Small intestine (tissue), 7 donors: ENCODE results near the gene ZMYND11. TPM values are rescaled to one million over a fixed set of nuclear protein-coding genes. Genes with fewer than 3 reads are reported as not detected.
"Not testable (repeated sequence)": the region's sequence is repeated elsewhere in the genome, so short reads cannot be mapped to it uniquely, and the experiment has no call there.

ENCODE experiments used
- DNase-seq, 2 donors: peaks; one replicate each; pipeline versions ENCODE4 v3.0.0 to v3.0.0-alpha.2; 2013
- FAIRE-seq: peaks from 2 replicates; lab custom pipeline; 2012; peaks lifted over from hg19 to GRCh38; lab: Jason Lieb, UNC
- H3K27ac ChIP-seq, 3 donors: one replicate each; pipeline ENCODE4 v1.5.1; 2013; ENCODE audit warnings: low read length in 2 of 3, mild to moderate bottlenecking in 2 of 3, control low read depth in 1 of 3, inconsistent platforms in 1 of 3, low read depth in 1 of 3, moderate library complexity in 1 of 3
- H3K27me3 ChIP-seq, 3 donors: one replicate each; pipeline ENCODE4 v1.6.1; 2013; ENCODE audit warnings: low read length in 3 of 3, inconsistent platforms in 1 of 3; ENCODE audit not compliant: control insufficient read depth in 3 of 3, insufficient read depth in 3 of 3
- H3K36me3 ChIP-seq, 3 donors: one replicate each; pipeline ENCODE4 v1.6.1; 2013; ENCODE audit warnings: low read length in 3 of 3, inconsistent platforms in 1 of 3, low read depth in 1 of 3, mild to moderate bottlenecking in 1 of 3, moderate library complexity in 1 of 3; ENCODE audit not compliant: control insufficient read depth in 3 of 3, insufficient read depth in 2 of 3
- H3K4me1 ChIP-seq, 3 donors: one replicate each; pipeline ENCODE4 v1.6.1; 2013; ENCODE audit warnings: low read length in 2 of 3, inconsistent platforms in 1 of 3, low read depth in 1 of 3, mild to moderate bottlenecking in 1 of 3, moderate library complexity in 1 of 3; ENCODE audit not compliant: control insufficient read depth in 3 of 3, insufficient read depth in 2 of 3
- H3K4me3 ChIP-seq, 3 donors: one replicate each; pipeline ENCODE4 v1.5.1; 2013; ENCODE audit warnings: low read length in 3 of 3, control low read depth in 1 of 3, inconsistent platforms in 1 of 3, low read depth in 1 of 3, mild to moderate bottlenecking in 1 of 3, moderate library complexity in 1 of 3
- H3K9me3 ChIP-seq, 2 donors: one replicate each; pipeline ENCODE4 v1.6.1; 2013; ENCODE audit warnings: low read depth in 1 of 2, low read length in 1 of 2; ENCODE audit not compliant: control insufficient read depth in 2 of 2, insufficient read depth in 1 of 2
- WGBS, 3 donors: extraction: QIAGEN DNeasy Blood & Tissue Kit; methylation state at CpG; one replicate each; pipeline ENCODE4 v1.1.7; 2013; 5-methylcytosine and 5-hydroxymethylcytosine counted together
- polyA plus RNA-seq, 4 donors: library from polyadenylated mRNA; stranded (reverse) in 3 of 4; unstranded in 1 of 4; fragments of 200-250 nt in 3 of 4; fragments of 120-200 nt in 1 of 4; gene quantifications; one replicate each; pipeline versions ENCODE4 v1.2.1 to v1.2.3, GENCODE V29; 2013
- donor health status: healthy with polysubstance abuse.
- donor health status: control.
- donor health status: control.
- donor health status: Bipolar disorder and iron deficiency.
- donor health status: healthy.

ZMYND11 gene
- polyA plus RNA-seq, 4 donors = 21.7 to 57.6 (median 27.0) TPM

GRCh38 chr10:299512-299911, 164.3 kb downstream of the ZMYND11 start:
- H3K27ac ChIP-seq = no peak overlapping the region
- 86 to 97% (median 91%) methylated on average over 2 of the region's 2 CpGs for WGBS, 3 donors

GRCh38 chr10:299969-300368, 164.7 kb downstream of the ZMYND11 start:
- Histone ChIP-seq H3K27ac (no peak overlapping the region), H3K4me3 (no peak overlapping the region), H3K36me3 (peaks cover 0 to 33% (median 0%) of the 10 kb centered on the region in 3 donors), H3K9me3 (no peaks in the 10 kb centered on the region), H3K27me3 (no peaks in the 10 kb centered on the region), H3K4me1 (no peaks in the 10 kb centered on the region)
- WGBS, 3 donors = 89 to 95% (median 93%) methylated on average over 7 of the region's 7 CpGs
- FAIRE-seq = no peak
- DNase-seq = no peak

More at GRCh38 chr10:299512-299911, 164.3 kb downstream of the ZMYND11 start:
- Histone ChIP-seq H3K36me3 (peaks cover 0 to 33% (median 0%) of the 10 kb centered on the region in 3 donors), H3K4me1 (no peaks in the 10 kb centered on the region), H3K4me3 (no peak overlapping the region), H3K27me3 (no peaks in the 10 kb centered on the region), H3K9me3 (no peaks in the 10 kb centered on the region)
- FAIRE-seq = no peak
- DNase-seq = no peak

- H3K27me3 ChIP-seq, H3K27ac ChIP-seq, DNase-seq, H3K4me3 ChIP-seq, H3K9me3 ChIP-seq, FAIRE-seq, H3K4me1 ChIP-seq: not testable (repeated sequence)
- peaks cover 0 to 34% (median 0%) of the 10 kb centered on the region in 3 donors for H3K36me3 ChIP-seq
- 96 to 97% (median 96%) methylated on average over 16 to 31 of the region's 31 CpGs for WGBS, 3 donors
Observed at GRCh38 chr10:300580-300979, 165.3 kb downstream of the ZMYND11 start.

GRCh38 chr10:301536-301935, 166.3 kb downstream of the ZMYND11 start:
- H3K36me3 ChIP-seq = peaks cover 0 to 39% (median 0%) of the 10 kb centered on the region in 3 donors

More at GRCh38 chr10:301536-301935, 166.3 kb downstream of the ZMYND11 start:
- WGBS, 3 donors = 94 to 97% (median 97%) methylated on average over 9 of the region's 9 CpGs
- no peaks in the 10 kb centered on the region for H3K27me3 ChIP-seq
- H3K27ac ChIP-seq = no peak overlapping the region
- H3K9me3 ChIP-seq = no peaks in the 10 kb centered on the region
- no peak overlapping the region for H3K4me3 ChIP-seq
- DNase-seq (no peak), FAIRE-seq (no peak)
- H3K4me1 ChIP-seq = no peaks in the 10 kb centered on the region

Other genes with a start within 250 kb of the ZMYND11 start
- 1 to 10 TPM in 1 of 4 donors, under 1 TPM in 2, not detected in 1; 0.13 to 1.1 (median 0.75) TPM for gene TUBB8, start 86.2 kb upstream of the ZMYND11 start, polyA plus RNA-seq